T-helper 1 cell treated with Interleukin-12 subunit alpha and Interleukin-12 subunit beta and Interleukin-4 antibody, amounts not matched to agents 30 ng/mL and 1 ng/mL, for 36 hours (primary cell): ENCODE measurements around the gene TFB2M. TPM values are rescaled to one million over a fixed set of nuclear protein-coding genes. Genes with fewer than 3 reads are reported as not detected.

ENCODE experiments used
- intact Hi-C: fragments of 100-400 bp; cut with micrococcal nuclease; formaldehyde crosslinking; loops from one replicate; pipeline ENCODE4 v1.15.1; 2024
- total RNA-seq: library from RNA; stranded (reverse); gene quantifications from 2 replicates; pipeline ENCODE4 v1.2.3, GENCODE V29; 2022

TFB2M gene
- total RNA-seq, 1 donor from 2014 or later: 12.4 TPM

DNA sequence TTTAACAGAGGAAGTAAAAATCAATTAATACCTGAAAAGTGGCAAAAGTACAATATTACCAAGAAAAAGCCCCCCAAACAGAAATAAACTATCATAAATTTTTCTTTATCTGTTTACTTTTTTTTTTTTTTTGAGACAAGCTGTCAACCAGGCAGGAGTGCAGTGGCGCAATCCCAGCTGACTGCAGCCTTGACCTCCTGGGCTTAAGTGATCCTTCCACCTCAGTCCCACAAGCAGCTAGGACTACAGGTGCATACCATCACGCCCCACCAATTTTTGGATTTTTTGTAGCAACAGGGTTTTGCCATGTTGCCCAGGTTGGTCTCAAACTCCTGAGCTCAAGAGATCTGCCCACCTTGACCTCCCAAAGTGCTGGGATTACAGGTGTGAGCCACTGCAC is 8.0 kb downstream of the TFB2M start:
- intact Hi-C loops: no loop called here

DNA sequence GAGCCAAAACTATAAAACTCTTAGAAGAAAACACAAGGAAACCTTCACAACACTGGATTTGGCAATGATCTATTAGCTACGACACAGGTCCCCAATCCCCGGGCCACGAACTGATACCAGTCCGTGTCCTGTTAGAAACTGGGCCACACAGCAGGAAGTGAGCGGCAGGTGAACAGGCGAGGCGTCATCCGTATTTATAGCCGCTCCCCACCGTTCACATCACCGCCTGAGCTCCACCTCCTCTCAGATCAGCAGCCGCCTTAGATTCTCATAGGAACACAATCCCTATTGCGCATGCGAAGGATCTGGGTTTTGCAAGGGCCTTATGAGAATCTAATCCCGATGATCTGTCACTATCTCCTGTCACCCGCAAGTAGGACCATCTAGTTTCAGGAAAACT is 11.9 kb downstream of the TFB2M start:
- intact Hi-C loops: no loop called here

DNA sequence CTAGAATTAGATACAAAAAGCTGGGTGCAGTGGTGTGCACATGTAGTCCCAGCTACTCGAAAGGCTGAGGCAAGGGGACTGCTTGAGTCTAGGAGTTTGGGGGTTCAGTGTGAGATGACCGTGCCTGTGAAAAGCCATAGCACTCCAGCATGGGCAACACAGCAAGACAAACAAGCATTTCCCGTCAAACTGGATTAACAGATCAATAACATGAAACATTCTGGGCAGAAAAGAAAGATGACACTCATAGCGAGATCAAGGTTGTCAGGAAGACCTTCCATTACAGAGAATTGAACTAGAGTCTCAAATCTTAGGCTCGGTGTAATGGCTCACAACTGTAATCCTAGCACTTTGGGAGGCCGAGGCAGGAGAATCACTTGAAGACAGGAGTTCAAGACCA is 14.0 kb downstream of the TFB2M start:
- intact Hi-C loops: no loop called here

DNA sequence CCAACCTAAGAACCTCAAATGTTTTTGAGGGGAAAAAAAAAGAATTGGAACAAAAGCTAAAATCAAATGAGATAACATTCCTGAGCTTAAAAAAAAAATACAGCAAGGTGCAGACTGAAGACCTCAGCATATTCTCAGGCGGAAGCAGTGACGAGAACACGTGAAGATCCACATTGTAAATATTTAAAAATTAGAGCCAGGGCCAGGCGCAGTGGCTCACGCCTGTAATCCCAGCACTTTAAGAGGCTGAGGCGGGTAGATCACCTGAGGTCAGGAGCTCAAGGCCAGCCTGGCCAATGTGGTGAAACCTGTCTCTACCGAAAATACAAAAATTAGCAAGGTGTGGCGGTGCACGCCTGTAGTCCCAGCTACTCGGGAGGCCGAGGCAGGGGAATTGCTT is 15.7 kb downstream of the TFB2M start:
- intact Hi-C loops: no loop called here

DNA sequence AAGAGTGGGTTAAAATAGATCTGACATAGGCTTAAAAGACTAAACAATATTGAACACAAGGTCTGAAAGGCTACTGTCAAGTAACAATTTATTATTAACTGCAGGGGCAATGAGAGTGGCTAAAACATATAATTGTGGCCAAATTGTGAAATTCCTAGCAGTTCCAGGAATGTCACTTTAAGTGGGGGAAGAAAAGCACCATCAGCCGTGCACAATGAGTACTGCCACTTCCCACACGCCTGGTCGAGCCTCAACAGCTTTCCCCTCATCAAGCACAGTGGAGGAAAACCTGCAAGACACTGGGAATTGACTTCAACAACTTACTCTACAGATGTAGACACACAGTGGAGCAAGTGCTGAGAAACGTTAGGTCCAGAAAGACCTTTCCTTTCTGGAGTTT is 16.4 kb downstream of the TFB2M start:
- intact Hi-C loops: no loop called here

DNA sequence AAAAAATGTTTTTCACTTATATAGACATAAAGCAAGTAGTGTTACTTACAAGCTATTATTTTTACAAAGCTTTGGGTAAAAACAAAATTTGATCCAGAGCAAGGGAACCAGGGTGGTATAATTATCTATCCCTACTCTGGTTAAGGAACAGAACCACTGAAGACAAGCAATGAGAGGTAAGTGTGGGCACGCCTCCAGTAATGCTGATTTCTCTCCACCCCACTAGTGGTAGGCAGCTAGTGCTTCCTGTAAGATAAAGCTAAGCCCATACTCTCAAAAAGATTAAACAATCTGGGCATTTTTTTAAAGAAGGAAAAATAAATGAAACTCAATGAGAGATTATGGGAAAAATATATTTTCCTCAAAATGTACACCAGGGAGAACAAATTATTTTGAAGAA is 22.1 kb downstream of the TFB2M start:
- intact Hi-C loops: no loop called here

DNA sequence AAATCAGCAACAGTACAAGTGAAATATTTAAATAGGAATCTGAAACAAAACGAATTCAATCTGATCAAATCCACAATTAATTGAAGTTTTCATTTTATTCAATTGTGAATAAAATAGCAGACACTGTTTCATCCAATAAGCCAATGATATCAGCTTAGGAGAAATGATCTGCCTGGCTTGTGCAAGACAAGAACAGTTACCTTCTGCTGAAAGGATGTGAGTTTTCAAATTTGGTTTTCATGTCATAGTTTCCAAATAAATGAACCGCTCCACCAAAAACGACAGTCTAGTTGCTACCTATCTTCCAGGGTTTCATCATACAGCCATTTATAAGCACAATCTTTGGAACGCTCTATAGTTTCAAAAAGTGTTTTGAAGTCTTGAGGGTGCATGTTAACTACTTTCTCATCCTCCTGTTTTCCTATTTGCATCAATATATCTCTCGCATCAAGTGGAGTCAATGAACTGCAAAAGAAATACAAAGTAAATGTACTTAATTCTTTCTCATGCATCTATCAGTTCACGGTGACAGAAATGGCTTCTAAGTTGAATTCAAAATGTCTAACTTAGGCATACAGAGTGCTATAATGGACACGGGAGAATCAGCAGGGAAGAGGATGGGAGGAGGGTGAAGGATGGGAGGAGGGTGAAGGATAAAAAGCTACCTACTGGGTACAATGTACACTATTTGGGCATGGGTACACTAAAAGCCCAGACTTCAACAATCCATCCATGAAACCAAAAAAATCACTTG is 25.1 kb downstream of the TFB2M start:
- intact Hi-C loops: no loop called here

DNA sequence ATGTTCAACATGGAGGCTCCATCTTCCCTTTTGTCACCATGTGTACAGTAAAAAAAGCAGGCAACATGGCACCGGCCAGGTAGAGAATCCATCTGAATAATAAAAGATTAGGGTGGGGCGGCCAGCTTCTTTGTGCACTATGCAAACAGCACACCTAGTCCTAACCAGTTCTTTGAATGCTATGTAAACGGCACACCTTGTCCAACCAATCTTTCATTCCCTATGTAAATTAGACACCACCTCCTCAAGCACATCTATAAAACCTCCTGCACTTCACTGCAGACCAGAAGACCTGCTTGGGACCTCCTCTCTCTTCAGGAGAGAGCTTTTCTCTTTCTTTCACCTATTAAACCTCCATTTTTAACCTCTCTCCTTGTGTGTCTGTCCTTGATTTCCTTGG is 28.2 kb downstream of the TFB2M start:
- intact Hi-C loops: no loop called here

DNA sequence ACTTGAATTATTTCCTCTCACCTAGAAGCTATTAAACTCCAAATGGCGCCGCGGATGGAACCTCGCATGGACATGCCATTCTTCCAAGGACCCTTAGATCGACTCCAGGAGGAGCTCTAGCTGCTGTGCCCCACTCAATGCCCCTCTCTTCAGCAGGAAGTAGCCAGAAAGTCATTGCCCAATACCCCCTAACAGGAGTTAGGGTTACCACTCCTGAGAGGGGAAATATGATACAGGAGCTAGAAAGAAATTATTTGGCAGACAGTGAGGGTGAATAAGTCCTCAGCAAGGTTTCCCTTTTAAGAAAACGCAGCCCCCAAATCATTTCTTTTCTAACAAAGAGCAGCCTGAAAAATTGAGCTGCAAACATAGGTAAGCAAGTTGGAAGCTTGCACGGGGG is 28.6 kb downstream of the TFB2M start:
- intact Hi-C loops: no loop called here

DNA sequence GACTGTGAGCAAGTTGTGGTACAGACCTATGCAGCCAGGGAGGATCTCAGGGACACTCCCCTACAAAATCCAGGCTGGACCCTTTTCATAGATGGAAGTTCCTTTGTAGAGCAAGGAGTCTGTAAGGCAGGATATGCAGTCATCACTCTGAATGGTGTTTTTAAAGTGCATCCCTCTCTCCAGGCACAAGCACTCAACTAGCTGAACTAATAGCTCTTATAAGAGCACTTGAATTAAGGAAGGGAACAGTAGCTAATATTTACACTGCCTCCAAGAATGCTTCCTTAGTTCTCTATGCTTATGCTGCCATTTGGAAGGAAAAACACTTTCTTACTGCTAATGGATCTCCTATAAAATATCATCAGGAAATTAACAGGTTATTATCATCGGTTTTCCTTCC is 31.9 kb downstream of the TFB2M start:
- intact Hi-C loops: no loop called here

DNA sequence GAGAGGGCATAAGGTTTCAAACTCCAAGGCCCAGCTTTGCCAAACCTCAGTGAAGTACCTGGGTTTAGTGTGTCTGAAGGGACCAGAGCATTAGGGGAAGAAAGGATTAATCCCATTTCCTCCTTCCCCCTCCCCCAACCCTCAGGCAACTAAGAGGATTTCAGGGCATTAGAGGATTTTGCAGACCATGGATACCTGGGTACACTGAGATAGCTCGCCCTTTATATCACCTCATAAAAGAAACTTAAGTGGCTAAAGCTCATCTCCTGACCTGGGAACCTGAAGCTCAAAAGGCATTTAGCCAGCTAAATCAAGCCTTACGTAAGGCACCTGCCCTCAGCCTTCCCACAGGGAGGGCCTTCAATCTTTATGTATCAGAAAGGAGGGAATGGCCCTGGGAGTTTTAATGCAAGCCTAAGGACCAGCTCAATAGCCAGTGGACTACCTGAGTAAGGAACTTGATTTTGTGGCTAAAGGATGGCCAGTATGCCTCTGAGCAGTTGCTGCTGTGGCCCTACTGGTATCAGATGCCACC is 32.6 kb downstream of the TFB2M start:
- intact Hi-C loops: no loop called here

DNA sequence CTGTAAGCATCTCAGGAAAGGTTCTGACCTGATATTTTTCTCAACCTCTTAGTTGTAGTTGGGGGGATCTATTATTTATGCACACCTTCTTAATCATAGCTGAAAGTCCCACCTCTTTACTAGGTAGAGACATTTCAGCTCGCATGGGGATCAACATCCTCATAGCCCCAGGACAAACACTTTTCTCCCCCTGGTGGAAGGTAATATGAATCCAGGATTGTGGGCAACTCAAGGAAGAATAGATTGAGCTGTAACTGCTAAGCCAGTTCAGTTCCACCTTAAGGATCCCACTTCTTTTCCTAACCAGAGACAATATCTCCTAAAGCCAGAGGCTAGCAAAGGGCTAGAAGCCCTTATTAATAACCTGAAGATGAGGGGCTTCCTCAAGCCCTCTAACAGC is 33.5 kb downstream of the TFB2M start:
- intact Hi-C loops: loop anchor here (1.0 kb wide), 1 partner anchor 35 kb away; no protein-coding TSS in a partner anchor

DNA sequence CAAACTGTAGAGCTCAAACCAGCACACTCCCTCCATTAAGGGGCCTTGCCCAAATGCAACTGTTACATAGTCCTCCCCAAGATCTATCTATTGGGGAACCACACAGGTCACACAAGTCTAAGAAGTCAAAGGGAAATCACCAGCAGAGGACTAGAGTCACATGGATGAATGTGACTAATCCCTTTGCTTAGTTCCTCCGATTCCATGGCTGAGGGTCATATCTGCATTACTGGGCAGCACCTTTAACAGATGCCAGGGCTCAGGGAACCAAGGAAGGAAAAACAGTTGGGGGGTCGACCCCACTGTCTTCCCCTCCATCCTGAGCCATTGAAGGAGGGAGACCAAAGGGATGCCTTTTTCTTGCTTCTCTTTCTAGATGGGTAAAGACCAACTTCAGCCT is 35.6 kb downstream of the TFB2M start:
- intact Hi-C loops: no loop called here

DNA sequence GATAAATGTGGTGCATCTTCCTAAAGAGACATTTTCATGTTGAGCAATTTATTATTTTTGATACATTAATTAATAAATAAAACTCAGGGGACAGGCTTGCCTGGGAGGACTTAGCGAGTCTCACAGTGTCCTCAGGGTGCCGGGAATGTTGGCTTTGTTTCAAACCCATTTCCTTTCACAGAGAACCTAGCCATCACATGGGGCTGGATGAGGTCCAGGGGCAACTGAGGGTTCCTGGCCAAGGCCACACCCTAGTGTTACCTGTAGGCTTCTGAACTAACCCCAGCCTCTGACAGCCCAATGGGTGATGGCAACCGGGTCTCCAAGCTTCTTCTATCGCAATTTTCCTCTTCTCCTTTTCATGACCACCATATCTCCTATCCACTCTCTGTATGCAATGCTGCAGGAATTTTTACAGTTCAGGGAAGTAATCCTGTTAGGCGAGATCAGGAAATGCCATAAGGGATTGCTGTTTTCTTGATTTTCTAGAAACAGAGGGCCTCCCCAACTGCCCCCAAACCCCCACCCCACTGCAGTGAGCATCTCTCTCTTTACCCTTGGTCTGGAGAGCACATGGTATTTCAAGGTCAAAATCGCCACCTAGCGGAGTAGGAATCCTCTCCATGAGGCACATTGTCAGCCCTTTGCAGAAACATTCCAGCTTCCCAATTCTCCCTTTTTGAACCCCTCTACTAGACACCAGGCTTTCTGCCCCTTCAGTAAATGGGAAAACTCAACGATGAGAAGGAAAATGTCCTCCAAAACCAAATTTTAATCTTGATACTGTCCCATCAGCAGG is 36.9 kb downstream of the TFB2M start:
- intact Hi-C loops: no loop called here

DNA sequence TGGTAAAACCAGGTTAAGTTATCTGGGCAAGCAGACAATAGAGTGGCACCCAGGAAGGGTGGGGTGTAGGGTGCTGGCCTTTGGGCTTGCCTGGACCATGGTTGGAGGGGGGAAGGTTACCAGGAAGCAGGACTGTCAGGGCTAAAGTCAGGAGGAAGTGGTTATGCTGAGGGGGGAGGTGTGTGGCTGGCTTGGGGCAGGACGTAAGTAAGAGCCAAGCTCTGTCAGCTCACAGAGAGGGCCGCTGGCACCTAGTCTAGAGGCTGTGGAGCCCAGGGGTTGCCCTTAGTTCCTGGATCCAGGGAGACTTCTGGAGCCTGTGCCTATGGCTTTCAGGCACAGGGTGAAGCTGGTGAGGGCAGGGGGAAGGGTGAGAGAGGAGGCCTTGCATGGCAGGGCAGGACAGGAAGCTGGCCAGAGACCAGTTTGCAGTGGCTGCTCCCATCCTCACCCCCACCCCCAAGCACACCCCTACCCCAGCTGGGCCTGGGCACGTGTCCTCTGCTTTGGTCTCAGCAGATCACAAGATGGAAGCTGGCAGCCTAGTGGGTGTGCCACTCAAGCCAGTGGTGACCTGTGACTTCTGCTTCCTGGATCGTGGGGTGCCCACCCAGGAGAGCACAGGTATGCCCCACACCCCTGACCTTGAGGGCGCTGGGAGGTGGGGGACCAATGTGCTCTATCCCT is 38.5 kb downstream of the TFB2M start:
- intact Hi-C loops: no loop called here

DNA sequence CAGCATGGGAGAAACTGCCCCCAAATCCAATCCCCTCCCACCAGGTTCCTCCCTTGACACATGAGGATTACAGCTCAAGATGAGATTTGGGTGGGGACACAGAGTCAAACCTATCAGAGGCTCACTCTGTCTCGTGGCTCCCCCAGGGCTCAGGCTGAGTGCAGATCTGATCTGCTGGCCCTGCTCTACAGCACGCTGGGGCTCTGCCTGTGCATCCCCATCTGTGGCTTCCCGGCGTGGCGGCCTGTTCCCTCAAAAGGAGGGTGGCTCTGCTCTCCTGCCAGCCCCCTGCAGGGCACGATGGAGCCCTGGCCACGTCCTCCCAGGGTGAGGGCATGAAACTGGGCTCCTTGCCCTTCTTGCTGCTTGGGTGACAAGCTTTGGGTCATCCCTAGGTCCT is 39.1 kb downstream of the TFB2M start:
- intact Hi-C loops: no loop called here

DNA sequence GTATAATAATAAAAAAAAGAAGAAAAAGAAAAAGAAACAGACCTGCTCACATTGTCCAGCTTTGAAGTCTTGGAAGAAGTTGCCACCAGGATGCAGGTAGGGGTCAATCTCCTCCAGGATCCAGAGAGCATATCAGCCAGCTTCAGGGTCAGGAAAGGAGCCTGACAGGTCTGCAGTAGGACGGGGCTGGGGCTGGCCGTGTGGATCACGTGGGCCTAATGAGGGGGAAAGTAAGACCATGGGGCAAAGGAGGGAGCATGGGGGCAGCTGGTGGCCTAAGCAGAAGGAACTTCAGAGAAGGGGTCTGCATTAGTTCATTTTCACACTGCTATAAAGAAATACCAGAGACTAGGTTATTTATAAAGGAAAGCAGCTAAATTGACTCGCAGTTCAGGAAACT is 39.7 kb downstream of the TFB2M start:
- intact Hi-C loops: no loop called here

DNA sequence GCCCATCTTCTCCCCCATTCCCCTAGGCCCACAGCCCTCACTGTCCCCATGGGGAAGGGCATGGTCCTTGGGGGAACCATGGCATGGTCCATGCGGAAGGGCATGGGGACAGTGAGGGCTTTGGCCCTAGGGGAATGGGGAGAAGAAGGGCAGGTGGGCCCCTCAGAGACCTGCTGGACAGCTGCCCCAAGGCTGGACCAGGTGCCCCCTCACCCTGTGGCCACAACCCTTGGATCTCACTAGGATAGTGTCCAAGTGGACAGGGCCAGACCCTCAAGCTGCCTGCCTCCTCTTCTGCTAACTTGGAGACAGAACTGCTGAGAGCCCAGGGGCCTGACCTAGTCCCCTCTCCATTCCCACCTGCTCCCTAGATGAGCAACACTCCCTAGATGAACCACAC is 46.5 kb downstream of the TFB2M start:
- intact Hi-C loops: no loop called here

DNA sequence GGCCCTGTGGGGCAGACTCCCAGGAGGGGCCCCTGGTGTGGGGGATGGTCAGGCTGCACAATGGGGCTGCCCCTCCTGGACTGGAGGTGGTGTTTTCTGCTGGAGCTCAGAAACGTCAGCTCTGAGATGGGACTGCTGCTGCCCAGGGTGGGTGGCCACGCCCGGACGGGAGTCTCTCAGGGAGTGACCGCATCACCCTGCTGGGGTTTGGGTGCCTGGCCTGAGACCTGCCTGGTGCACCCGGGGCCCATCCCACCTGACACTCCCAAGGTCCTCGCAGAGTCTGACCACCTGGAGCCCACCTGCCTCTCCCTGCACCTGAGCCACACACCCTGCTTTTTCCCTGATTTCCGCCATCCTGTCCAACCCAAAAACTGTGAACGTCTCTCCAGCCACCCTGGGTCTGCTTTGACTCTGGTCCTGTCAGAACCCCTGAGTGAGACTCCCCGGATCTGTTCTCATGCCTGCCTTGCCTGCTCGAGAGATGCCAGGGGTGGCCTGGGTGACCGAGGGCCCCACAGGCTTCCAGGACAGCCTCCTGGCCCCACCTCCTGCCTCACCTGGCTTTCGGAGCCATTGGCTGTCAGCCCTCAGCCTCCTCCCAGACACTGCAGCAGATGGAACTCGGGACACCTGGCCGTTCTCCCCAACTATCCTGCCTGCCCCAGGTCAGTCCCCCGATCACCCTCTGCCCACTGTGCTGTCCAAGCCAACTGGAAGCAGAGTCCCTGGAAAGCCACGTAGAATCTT is 47.4 kb downstream of the TFB2M start:
- intact Hi-C loops: no loop called here

DNA sequence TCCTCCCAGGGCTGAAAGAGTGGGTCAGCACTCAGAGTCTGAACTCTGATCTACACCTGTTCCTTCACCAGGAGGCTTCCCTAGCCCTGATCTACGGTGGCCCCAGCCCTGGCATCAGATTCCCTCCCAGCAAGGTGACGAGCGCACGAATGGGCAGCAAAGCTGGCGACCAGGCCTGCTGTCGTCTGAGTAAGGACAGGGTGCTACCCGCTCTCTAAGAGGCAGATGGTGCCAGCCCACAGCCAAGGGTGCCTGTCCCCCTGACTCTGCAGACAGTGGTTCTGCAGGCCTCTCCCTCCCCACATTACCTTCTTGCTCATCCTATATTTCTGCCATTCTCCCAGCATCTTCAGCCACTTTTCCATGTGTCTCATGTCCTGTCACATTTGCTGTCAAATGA is 48.7 kb downstream of the TFB2M start:
- intact Hi-C loops: no loop called here

DNA sequence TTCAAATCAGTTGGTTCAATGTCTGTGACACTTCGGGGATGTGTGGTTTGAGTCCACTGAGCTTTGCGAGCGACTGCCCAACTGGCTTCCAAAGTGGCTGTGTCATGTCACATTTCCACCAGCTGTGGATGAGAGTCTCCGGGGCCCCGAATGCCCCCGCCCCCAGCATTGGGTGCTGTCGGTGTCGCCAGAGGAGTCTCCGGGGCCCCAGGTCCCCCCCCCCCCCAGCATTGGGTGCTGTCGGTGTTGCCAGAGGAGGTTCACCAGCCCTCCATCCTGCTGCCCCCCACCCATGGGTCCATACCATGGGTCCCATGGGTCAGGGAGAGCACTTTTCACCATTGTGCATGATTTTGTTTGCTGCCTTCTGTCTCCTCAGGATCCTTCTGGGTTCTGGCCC is 49.9 kb downstream of the TFB2M start:
- intact Hi-C loops: no loop called here
